Neural cell (in vitro differentiated cells): Measurements from ENCODE around the gene ATP7B. TPM values are rescaled to one million over a fixed set of nuclear protein-coding genes. Genes with fewer than 3 reads are reported as not detected.

Experiments
- H2AFZ ChIP-seq: fragments of 200-600, 300-800 bp; sonication (generic), shearing (Covaris generic); 2 replicates; pipeline ENCODE4 v1.6.0; 2014; ENCODE audit warnings: low read depth, mild to moderate bottlenecking, antibody characterized with exemption, low read length, moderate library complexity
- H3F3A ChIP-seq: fragments of 200-600 bp; shearing (Covaris generic); 2 replicates; pipeline ENCODE4 v1.6.1; 2016; ENCODE audit warnings: mild to moderate bottlenecking, moderate library complexity, mixed read lengths, antibody characterized with exemption, low read length; ENCODE audit not compliant: insufficient read depth, poor library complexity, severe bottlenecking
- H3K27ac ChIP-seq: fragments of 200-600, 300-800 bp; sonication (generic), shearing (Covaris generic); 2 replicates; pipeline ENCODE4 v1.5.1; 2014; ENCODE audit warnings: mild to moderate bottlenecking, low read length, moderate library complexity
- H3K27me3 ChIP-seq: fragments of 300-800, 200-600 bp; sonication (generic), shearing (Covaris generic); 2 replicates; pipeline ENCODE4 v1.6.0; 2014; ENCODE audit warnings: mild to moderate bottlenecking, low read depth, low read length, moderate library complexity; ENCODE audit not compliant: insufficient read depth
- H3K36me3 ChIP-seq: fragments of 300-800, 200-600 bp; sonication (generic), shearing (Covaris generic); 2 replicates; pipeline ENCODE4 v1.5.1; 2014; ENCODE audit warnings: mild to moderate bottlenecking, antibody characterized with exemption, low read length, moderate library complexity; ENCODE audit not compliant: insufficient read depth
- H3K4me2 ChIP-seq: fragments of 300-800, 200-600 bp; sonication (generic), shearing (Covaris generic); 2 replicates; pipeline ENCODE4 v1.6.0; 2014; ENCODE audit warnings: mild to moderate bottlenecking, low read length
- H3K4me3 ChIP-seq: fragments of 300-800, 200-600 bp; sonication (generic), shearing (Covaris generic); 2 replicates; pipeline ENCODE4 v1.5.1; 2014; ENCODE audit warnings: mild to moderate bottlenecking, low read length, moderate library complexity
- H3K79me2 ChIP-seq: fragments of 200-600 bp; shearing (Covaris generic); replicated peaks from 2 replicates; pipeline ENCODE4 v1.6.0; 2014; ENCODE audit warnings: mild to moderate bottlenecking, low read length, moderate library complexity; ENCODE audit not compliant: insufficient read depth
- H3K9ac ChIP-seq: fragments of 300-800, 200-600 bp; sonication (generic), shearing (Covaris generic); 2 replicates; pipeline ENCODE4 v1.6.1; 2016; ENCODE audit warnings: mild to moderate bottlenecking, low read length, mixed read lengths
- H3K9me2 ChIP-seq: fragments of 200-600 bp; shearing (Covaris generic); 2 replicates; pipeline ENCODE4 v1.6.1; 2016; ENCODE audit warnings: mild to moderate bottlenecking, low read length, mixed read lengths; ENCODE audit not compliant: insufficient read depth
- H3K9me3 ChIP-seq: fragments of 200-600, 300-800 bp; sonication (generic), shearing (Covaris generic); 2 replicates; pipeline ENCODE4 v1.6.1; 2016; ENCODE audit warnings: mild to moderate bottlenecking, mixed run types, low read length, moderate library complexity, mixed read lengths
- H4K20me1 ChIP-seq: fragments of 200-600 bp; shearing (Covaris generic); 2 replicates; pipeline ENCODE4 v1.6.1; 2016; ENCODE audit warnings: mild to moderate bottlenecking, mixed run types; ENCODE audit not compliant: insufficient read depth
- EP300 ChIP-seq: fragments of 450-650 bp; conservative IDR thresholded peaks from 2 replicates; pipeline ENCODE4 v1.6.1; 2014; ENCODE audit warnings: antibody characterized with exemption, mild to moderate bottlenecking, moderate library complexity; ENCODE audit not compliant: poor library complexity, severe bottlenecking
- EZH2 ChIP-seq: fragments of 200-600, 300-800 bp; shearing (Covaris generic), sonication (generic); IDR thresholded peaks from 2 replicates; pipeline ENCODE4 v1.6.1; 2014; ENCODE audit warnings: antibody characterized with exemption, low read length, borderline replicate concordance, mild to moderate bottlenecking; ENCODE audit not compliant: insufficient read depth, poor library complexity, severe bottlenecking
- MXI1 ChIP-seq: fragments of 450-650 bp; conservative IDR thresholded peaks from 2 replicates; pipeline ENCODE4 v1.6.1; 2014; ENCODE audit warnings: antibody characterized with exemption, mild to moderate bottlenecking; ENCODE audit not compliant: poor library complexity, severe bottlenecking
- POLR2AphosphoS5 ChIP-seq: IDR thresholded peaks from 2 replicates; pipeline ENCODE4 v1.6.1; 2012
- RAD21 ChIP-seq: fragments of 450-650 bp; conservative IDR thresholded peaks from 2 replicates; pipeline ENCODE4 v1.6.1; 2014; ENCODE audit warnings: antibody characterized with exemption, mild to moderate bottlenecking, moderate library complexity
- SMC3 ChIP-seq: fragments of 450-650 bp; conservative IDR thresholded peaks from 2 replicates; pipeline ENCODE4 v1.6.1; 2014; ENCODE audit warnings: antibody characterized with exemption, mild to moderate bottlenecking, moderate library complexity; ENCODE audit not compliant: poor library complexity
- TAF1 ChIP-seq: IDR thresholded peaks from 2 replicates; pipeline ENCODE4 v1.6.1; 2012; ENCODE audit warnings: low read depth
- polyA plus RNA-seq: library from polyadenylated mRNA; depleted of rRNA; stranded (reverse); fragments of >200 nt; gene quantifications from 2 replicates; pipeline ENCODE4 v1.2.3, GENCODE V29; 2014
- TF ChIP-seq, protein P1 (sequence below): fragments of 450-650 bp; IDR thresholded peaks from 2 replicates; pipeline ENCODE4 v1.5.1; 2014; ENCODE audit warnings: antibody characterized with exemption, mild to moderate bottlenecking, moderate library complexity; ENCODE audit not compliant: poor library complexity, severe bottlenecking
- TF ChIP-seq, protein P2 (sequence below): IDR thresholded peaks from 2 replicates; pipeline ENCODE4 v1.6.1; 2012; ENCODE audit warnings: borderline replicate concordance

The ATP7B gene
- polyA plus RNA-seq, 1 donor from 2014 or later: 6.3 TPM

DNA sequence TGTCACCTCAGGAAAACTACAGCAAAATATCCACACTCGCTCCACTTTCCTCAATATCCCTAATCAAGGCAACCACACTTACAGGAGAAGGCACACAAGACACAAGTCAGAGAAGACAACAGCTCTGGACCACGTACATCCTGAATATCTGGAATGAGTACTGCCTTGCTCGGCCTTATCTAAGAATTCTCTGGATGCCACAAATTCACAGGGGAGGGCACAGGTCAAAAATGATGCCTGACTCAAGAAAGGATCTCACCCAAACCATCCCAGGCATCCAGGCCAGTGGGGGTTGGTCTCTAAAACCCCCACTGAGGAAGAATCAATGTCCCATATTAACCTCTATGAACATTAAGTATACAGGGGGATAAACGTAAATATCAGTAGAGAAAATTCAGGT lies 29.9 kb downstream of the ATP7B start:
- Histone ChIP-seq H3K4me3 (no peak overlapping the region), H3K9me2 (no peaks in the 10 kb centered on the region), H4K20me1 (no peaks in the 10 kb centered on the region), H2AFZ (no peak overlapping the region), H3K9ac (no peak overlapping the region), H3K9me3 (peaks cover 5% of the 10 kb centered on the region), H3K79me2 (no peaks in the 10 kb centered on the region), H3K4me2 (no peak overlapping the region), H3F3A (no peaks in the 10 kb centered on the region), H3K36me3 (no peaks in the 10 kb centered on the region), H3K27me3 (no peaks in the 10 kb centered on the region), H3K27ac (no peak overlapping the region)
- TF ChIP-seq RAD21 (no peak), EP300 (no peak), TAF1 (no peak), EZH2 (no peak), MXI1 (no peak), POLR2AphosphoS5 (no peak), SMC3 (no peak)
- TF ChIP-seq, protein P1, sequence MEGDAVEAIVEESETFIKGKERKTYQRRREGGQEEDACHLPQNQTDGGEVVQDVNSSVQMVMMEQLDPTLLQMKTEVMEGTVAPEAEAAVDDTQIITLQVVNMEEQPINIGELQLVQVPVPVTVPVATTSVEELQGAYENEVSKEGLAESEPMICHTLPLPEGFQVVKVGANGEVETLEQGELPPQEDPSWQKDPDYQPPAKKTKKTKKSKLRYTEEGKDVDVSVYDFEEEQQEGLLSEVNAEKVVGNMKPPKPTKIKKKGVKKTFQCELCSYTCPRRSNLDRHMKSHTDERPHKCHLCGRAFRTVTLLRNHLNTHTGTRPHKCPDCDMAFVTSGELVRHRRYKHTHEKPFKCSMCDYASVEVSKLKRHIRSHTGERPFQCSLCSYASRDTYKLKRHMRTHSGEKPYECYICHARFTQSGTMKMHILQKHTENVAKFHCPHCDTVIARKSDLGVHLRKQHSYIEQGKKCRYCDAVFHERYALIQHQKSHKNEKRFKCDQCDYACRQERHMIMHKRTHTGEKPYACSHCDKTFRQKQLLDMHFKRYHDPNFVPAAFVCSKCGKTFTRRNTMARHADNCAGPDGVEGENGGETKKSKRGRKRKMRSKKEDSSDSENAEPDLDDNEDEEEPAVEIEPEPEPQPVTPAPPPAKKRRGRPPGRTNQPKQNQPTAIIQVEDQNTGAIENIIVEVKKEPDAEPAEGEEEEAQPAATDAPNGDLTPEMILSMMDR: no peak
- TF ChIP-seq, protein P2, sequence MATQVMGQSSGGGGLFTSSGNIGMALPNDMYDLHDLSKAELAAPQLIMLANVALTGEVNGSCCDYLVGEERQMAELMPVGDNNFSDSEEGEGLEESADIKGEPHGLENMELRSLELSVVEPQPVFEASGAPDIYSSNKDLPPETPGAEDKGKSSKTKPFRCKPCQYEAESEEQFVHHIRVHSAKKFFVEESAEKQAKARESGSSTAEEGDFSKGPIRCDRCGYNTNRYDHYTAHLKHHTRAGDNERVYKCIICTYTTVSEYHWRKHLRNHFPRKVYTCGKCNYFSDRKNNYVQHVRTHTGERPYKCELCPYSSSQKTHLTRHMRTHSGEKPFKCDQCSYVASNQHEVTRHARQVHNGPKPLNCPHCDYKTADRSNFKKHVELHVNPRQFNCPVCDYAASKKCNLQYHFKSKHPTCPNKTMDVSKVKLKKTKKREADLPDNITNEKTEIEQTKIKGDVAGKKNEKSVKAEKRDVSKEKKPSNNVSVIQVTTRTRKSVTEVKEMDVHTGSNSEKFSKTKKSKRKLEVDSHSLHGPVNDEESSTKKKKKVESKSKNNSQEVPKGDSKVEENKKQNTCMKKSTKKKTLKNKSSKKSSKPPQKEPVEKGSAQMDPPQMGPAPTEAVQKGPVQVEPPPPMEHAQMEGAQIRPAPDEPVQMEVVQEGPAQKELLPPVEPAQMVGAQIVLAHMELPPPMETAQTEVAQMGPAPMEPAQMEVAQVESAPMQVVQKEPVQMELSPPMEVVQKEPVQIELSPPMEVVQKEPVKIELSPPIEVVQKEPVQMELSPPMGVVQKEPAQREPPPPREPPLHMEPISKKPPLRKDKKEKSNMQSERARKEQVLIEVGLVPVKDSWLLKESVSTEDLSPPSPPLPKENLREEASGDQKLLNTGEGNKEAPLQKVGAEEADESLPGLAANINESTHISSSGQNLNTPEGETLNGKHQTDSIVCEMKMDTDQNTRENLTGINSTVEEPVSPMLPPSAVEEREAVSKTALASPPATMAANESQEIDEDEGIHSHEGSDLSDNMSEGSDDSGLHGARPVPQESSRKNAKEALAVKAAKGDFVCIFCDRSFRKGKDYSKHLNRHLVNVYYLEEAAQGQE: no peak

DNA sequence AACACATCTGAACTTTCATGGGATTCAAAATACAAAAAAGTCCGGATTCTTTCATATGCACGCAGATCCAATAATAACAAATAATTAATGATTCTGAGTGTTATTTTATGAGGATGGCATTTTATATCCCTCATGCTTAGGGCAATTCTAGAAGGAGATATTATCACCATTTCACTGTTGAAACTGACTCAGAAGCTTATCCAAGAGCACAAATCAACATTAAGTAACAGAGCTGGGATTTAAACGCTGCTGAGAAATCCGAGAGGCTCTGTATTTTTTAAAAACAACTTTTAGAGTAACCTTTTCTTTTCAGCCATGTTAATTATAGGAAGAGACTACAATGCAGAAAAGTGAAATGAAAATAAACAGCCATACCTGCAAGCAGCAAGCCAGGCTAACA lies 30.3 kb downstream of the ATP7B start:
- Histone ChIP-seq H3K9me3 (peaks cover 5% of the 10 kb centered on the region), H2AFZ (no peak overlapping the region), H3K79me2 (no peaks in the 10 kb centered on the region), H3K4me2 (no peak overlapping the region), H3F3A (no peaks in the 10 kb centered on the region), H3K9me2 (no peaks in the 10 kb centered on the region), H4K20me1 (no peaks in the 10 kb centered on the region), H3K9ac (no peak overlapping the region), H3K4me3 (no peak overlapping the region), H3K27me3 (no peaks in the 10 kb centered on the region), H3K36me3 (no peaks in the 10 kb centered on the region), H3K27ac (no peak overlapping the region)
- no peak for TF ChIP-seq SMC3
- no peak for TF ChIP-seq RAD21
- TF ChIP-seq, protein P1: no peak
- no peak for TF ChIP-seq EZH2
- no peak for TF ChIP-seq MXI1
- TF ChIP-seq, protein P2: no peak
- no peak for TF ChIP-seq POLR2AphosphoS5
- no peak for TF ChIP-seq EP300
- no peak for TF ChIP-seq TAF1
